Neural progenitor cell (in vitro differentiated cells): ENCODE measurements around the gene LMBRD2. TPM values are rescaled to one million over a fixed set of nuclear protein-coding genes. Genes with fewer than 3 reads are reported as not detected.

Experiments
- DNase-seq: peaks from one replicate; pipeline ENCODE4 v3.0.0-alpha.2; 2016; ENCODE audit warnings: low spot score
- H2AFZ ChIP-seq: fragments of 200-600 bp; sonication (generic); replicated peaks from 2 replicates; pipeline ENCODE4 v1.6.1; 2016; ENCODE audit warnings: antibody characterized with exemption
- H3F3A ChIP-seq: fragments of 200-600 bp; sonication (generic); 2 replicates; pipeline ENCODE4 v1.6.1; 2016; ENCODE audit warnings: antibody characterized with exemption, low read depth
- H3K27ac ChIP-seq: fragments of 200-600 bp; sonication (generic); 2 replicates; pipeline ENCODE4 v1.5.1; 2016; ENCODE audit warnings: mild to moderate bottlenecking
- H3K27me3 ChIP-seq: fragments of 200-600 bp; sonication (generic); 2 replicates; pipeline ENCODE4 v1.6.1; 2016; ENCODE audit warnings: mild to moderate bottlenecking, moderate library complexity
- H3K36me3 ChIP-seq: fragments of 200-600 bp; sonication (generic); 2 replicates; pipeline ENCODE4 v1.5.1; 2016
- H3K4me1 ChIP-seq: fragments of 200-600 bp; sonication (generic); 2 replicates; pipeline ENCODE4 v1.6.1; 2016; ENCODE audit warnings: mixed run types
- H3K4me2 ChIP-seq: fragments of 200-600 bp; sonication (generic); 2 replicates; pipeline ENCODE4 v1.6.1; 2016
- H3K4me3 ChIP-seq: fragments of 200-600 bp; sonication (generic); 2 replicates; pipeline ENCODE4 v1.5.1; 2016
- H3K79me2 ChIP-seq: fragments of 200-600 bp; sonication (generic); 2 replicates; pipeline ENCODE4 v1.6.1; 2016; ENCODE audit warnings: low read depth
- H3K9ac ChIP-seq: fragments of 200-600 bp; sonication (generic); 2 replicates; pipeline ENCODE4 v1.6.1; 2016
- H3K9me3 ChIP-seq: fragments of 200-600 bp; sonication (generic); 2 replicates; pipeline ENCODE4 v1.5.1; 2016; ENCODE audit warnings: low read depth
- H4K20me1 ChIP-seq: fragments of 200-600 bp; sonication (generic); 2 replicates; pipeline ENCODE4 v1.6.1; 2016; ENCODE audit warnings: low read depth
- H3K27ac Mint-ChIP-seq: 3 replicates; pipeline ENCODE4 v1.8.0; 2021; ENCODE audit warnings: mixed read lengths
- H3K27me3 Mint-ChIP-seq: 2 replicates; pipeline ENCODE4 v1.8.0; 2022; ENCODE audit warnings: low read depth, mild to moderate bottlenecking, inconsistent platforms, moderate library complexity, mixed read lengths; ENCODE audit not compliant: insufficient read depth
- H3K36me3 Mint-ChIP-seq: 3 replicates; pipeline ENCODE4 v1.8.0; 2021; ENCODE audit warnings: mixed read lengths
- H3K4me1 Mint-ChIP-seq: 3 replicates; pipeline ENCODE4 v1.8.0; 2021; ENCODE audit warnings: mixed read lengths
- H3K4me3 Mint-ChIP-seq: 3 replicates; pipeline ENCODE4 v1.8.0; 2021; ENCODE audit warnings: mild to moderate bottlenecking, moderate library complexity, mixed read lengths
- H3K9me3 Mint-ChIP-seq: 3 replicates; pipeline ENCODE4 v1.8.0; 2020; ENCODE audit warnings: mixed read lengths
- CTCF ChIP-seq: fragments of 200-600 bp; sonication (generic); IDR thresholded peaks from 2 replicates; pipeline ENCODE4 v1.5.1; 2017; ENCODE audit warnings: antibody characterized with exemption, mild to moderate bottlenecking
- EZH2 ChIP-seq: fragments of 200-600 bp; sonication (generic); IDR thresholded peaks from 2 replicates; pipeline ENCODE4 v1.6.1; 2017; ENCODE audit warnings: antibody characterized with exemption, mild to moderate bottlenecking, moderate library complexity
- EZH2phosphoT487 ChIP-seq: fragments of 200-600 bp; sonication (generic); IDR thresholded peaks from 2 replicates; pipeline ENCODE4 v1.6.1; 2017; ENCODE audit warnings: antibody characterized with exemption
- total RNA-seq: library from RNA; depleted of rRNA; stranded (reverse); fragments of >200 nt; gene quantifications from 2 replicates; pipeline ENCODE4 v1.2.3, GENCODE V29; 2015; ENCODE audit warnings: low replicate concordance

LMBRD2 gene
- total RNA-seq, 1 donor from 2014 or later = 11.8 TPM

DNA sequence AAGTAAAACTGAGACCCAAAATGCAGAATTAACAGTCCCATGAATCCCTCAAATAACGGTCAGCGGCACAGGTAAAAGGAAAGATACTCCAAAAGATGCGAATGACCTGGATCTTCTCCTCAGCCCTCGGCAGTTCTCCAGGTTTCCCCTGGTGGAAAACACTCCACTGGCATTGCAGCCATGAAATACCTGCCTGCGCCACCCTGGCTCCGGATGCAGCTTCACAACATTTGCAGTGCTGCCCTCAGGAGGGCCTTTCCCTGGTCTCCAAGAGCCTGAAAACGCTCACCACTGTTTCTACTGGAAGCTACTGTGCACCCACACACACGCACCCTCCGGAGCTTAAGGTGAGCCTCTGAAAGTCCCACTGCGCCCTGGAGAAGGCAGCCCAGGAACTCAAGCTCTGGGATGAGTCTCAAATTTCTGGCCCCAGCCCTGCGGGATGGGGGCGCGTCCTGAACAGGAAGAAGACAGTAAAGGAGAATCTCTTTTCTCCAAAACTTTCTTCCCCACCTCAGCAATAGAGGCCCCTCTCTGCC is 85.6 kb downstream of the LMBRD2 start:
- no peak overlapping the region for H3K27ac ChIP-seq
- peak overlapping the region; percentile 94 for H3K4me2 ChIP-seq
- peaks cover 19% of the 10 kb centered on the region for H3F3A ChIP-seq
- H3K36me3 Mint-ChIP-seq = no peaks in the 10 kb centered on the region
- H3K9me3 ChIP-seq = no peaks in the 10 kb centered on the region
- H3K4me3 ChIP-seq = peak overlapping the region; percentile 75
- H4K20me1 ChIP-seq = no peaks in the 10 kb centered on the region
- peak overlapping the region; percentile 83 for H3K4me3 Mint-ChIP-seq
- no peaks in the 10 kb centered on the region for H3K79me2 ChIP-seq
- peaks cover 15% of the 10 kb centered on the region for H3K4me1 ChIP-seq
- peaks cover 13% of the 10 kb centered on the region for H3K27me3 ChIP-seq
- TF ChIP-seq CTCF (no peak), EZH2phosphoT487 (no peak), EZH2 (no peak)
- peak; percentile 39 for DNase-seq
- H3K9me3 Mint-ChIP-seq = no peaks in the 10 kb centered on the region
- H3K36me3 ChIP-seq = no peaks in the 10 kb centered on the region
- no peak overlapping the region for H3K27ac Mint-ChIP-seq
- peaks cover 7% of the 10 kb centered on the region for H3K27me3 Mint-ChIP-seq
- H3K4me1 Mint-ChIP-seq = peaks cover 8% of the 10 kb centered on the region
- peak overlapping the region; percentile 28 for H3K9ac ChIP-seq
- peak overlapping the region; percentile 100 for H2AFZ ChIP-seq

GRCh38 chr5:36060420-36060887 is 91.2 kb downstream of the LMBRD2 start:
- no peak overlapping the region for H3K4me3 Mint-ChIP-seq
- Histone ChIP-seq H3K27me3 (peaks cover 4% of the 10 kb centered on the region), H4K20me1 (no peaks in the 10 kb centered on the region), H3F3A (no peaks in the 10 kb centered on the region), H3K4me2 (no peak overlapping the region), H3K79me2 (no peaks in the 10 kb centered on the region), H3K36me3 (no peaks in the 10 kb centered on the region), H3K9me3 (no peaks in the 10 kb centered on the region), H3K9ac (no peak overlapping the region), H2AFZ (no peak overlapping the region), H3K27ac (no peak overlapping the region), H3K4me3 (no peak overlapping the region), H3K4me1 (no peaks in the 10 kb centered on the region)
- peaks cover 7% of the 10 kb centered on the region for H3K4me1 Mint-ChIP-seq
- peaks cover 2% of the 10 kb centered on the region for H3K27me3 Mint-ChIP-seq
- H3K27ac Mint-ChIP-seq = no peak overlapping the region
- no peak for TF ChIP-seq EZH2phosphoT487
- no peak for TF ChIP-seq EZH2
- TF ChIP-seq CTCF = peak; percentile 46
- H3K9me3 Mint-ChIP-seq = no peaks in the 10 kb centered on the region
- no peak for DNase-seq
- no peaks in the 10 kb centered on the region for H3K36me3 Mint-ChIP-seq

DNA sequence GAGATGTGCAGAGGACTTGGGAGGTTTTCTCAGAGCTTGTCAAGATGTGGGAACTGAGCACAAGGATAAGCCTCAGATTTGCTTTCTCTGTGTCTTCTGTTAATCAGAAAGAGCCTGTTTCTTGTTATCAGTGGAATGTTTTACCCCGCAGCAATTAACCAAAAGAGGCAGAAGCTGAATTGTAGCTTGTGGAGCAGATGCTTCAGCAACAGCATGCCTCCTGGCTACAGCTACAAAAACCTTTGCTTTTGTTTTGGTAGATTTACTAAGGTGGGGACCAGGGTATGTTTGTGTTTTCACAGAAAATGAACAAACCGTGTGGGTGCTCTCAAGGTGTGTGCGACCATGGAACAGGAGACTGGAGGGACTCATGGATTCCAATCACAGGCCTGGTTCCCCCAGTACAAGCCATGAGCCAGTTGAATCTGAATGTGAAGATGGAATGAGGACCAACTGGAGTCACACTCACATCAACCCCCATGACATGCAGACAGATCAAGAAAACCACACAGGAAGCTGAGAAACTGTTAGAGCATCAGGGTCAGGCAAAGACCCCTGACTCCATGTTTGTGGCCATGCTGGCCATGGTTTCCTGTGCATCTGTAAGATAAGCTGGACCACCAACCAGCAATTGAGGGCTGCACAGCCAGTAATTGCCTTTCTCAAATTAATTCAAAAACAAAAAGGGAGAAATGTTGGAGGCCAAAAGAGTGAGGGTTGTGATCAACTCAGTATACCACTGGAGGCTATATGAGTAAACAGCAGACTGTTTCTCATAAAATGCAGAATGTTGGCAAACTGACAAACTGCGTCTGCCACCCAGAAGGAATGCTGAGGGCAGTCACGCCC is 91.9 kb downstream of the LMBRD2 start:
- no peak overlapping the region for H3K9ac ChIP-seq

More for the DNA sequence above, 91.9 kb downstream of the LMBRD2 start:
- H4K20me1 ChIP-seq = no peaks in the 10 kb centered on the region
- Mint-ChIP-seq H3K27ac (no peak overlapping the region), H3K9me3 (no peaks in the 10 kb centered on the region), H3K36me3 (no peaks in the 10 kb centered on the region), H3K4me3 (no peak overlapping the region), H3K4me1 (peaks cover 7% of the 10 kb centered on the region), H3K27me3 (peaks cover 2% of the 10 kb centered on the region)
- no peaks in the 10 kb centered on the region for H3K9me3 ChIP-seq
- no peak overlapping the region for H3K4me2 ChIP-seq
- H3K4me1 ChIP-seq = no peaks in the 10 kb centered on the region
- no peak for DNase-seq
- no peak overlapping the region for H3K4me3 ChIP-seq
- H3F3A ChIP-seq = no peaks in the 10 kb centered on the region
- no peaks in the 10 kb centered on the region for H3K36me3 ChIP-seq
- no peak overlapping the region for H3K27ac ChIP-seq
- no peaks in the 10 kb centered on the region for H3K79me2 ChIP-seq
- TF ChIP-seq EZH2phosphoT487 (no peak), CTCF (no peak), EZH2 (no peak)
- no peak overlapping the region for H2AFZ ChIP-seq
- no peaks in the 10 kb centered on the region for H3K27me3 ChIP-seq
